GM12873 (cell line): ENCODE results near the gene MARCHF10.

ENCODE experiments used
- CTCF ChIP-seq: IDR thresholded peaks from 2 replicates; pipeline ENCODE4 v1.5.1; 2012; ENCODE audit warnings: low read depth, mild to moderate bottlenecking, moderate library complexity, low read length, control low read depth; ENCODE audit not compliant: insufficient read depth; ENCODE audit errors: missing control alignments

Gene MARCHF10

GRCh38 chr17:62791235-62791734 is 16.8 kb downstream of the MARCHF10 start:
- TF ChIP-seq CTCF: no peak

- no peak for TF ChIP-seq CTCF
Observed at GRCh38 chr17:62790564-62790986, 17.5 kb downstream of the MARCHF10 start.

GRCh38 chr17:62787366-62787765 is 20.7 kb downstream of the MARCHF10 start:
- TF ChIP-seq CTCF: no peak

- TF ChIP-seq CTCF: no peak
Observed at GRCh38 chr17:62786646-62787045, 21.5 kb downstream of the MARCHF10 start.

GRCh38 chr17:62782730-62783270 is 25.3 kb downstream of the MARCHF10 start:
- TF ChIP-seq CTCF: no peak

- TF ChIP-seq CTCF: no peak
Observed at GRCh38 chr17:62781831-62782251, 26.3 kb downstream of the MARCHF10 start.

- no peak for TF ChIP-seq CTCF
Observed at GRCh38 chr17:62781356-62781755, 26.8 kb downstream of the MARCHF10 start.
